ENCODE results near the gene PLAC8.

PLAC8 gene

GRCh38 chr4:83040269-83040668 is 74.3 kb downstream of the PLAC8 start:
- no peak for TF ChIP-seq CTCF (IDR thresholded peaks at IDR 0.05; ENCODE audit: insufficient read depth, missing control alignments)
- DNase-seq (ENCODE audit: insufficient read length, low spot score) (no peak), FAIRE-seq (no peak)

Measured in D721Med (cell line).